GM10847 (cell line): ENCODE measurements around the gene KIF26B.

Experiments
- POLR2A ChIP-seq: IDR thresholded peaks from 2 replicates; pipeline ENCODE4 v1.6.1; 2011; ENCODE audit not compliant: insufficient read length; ENCODE audit errors: extremely low read depth

KIF26B gene

DNA sequence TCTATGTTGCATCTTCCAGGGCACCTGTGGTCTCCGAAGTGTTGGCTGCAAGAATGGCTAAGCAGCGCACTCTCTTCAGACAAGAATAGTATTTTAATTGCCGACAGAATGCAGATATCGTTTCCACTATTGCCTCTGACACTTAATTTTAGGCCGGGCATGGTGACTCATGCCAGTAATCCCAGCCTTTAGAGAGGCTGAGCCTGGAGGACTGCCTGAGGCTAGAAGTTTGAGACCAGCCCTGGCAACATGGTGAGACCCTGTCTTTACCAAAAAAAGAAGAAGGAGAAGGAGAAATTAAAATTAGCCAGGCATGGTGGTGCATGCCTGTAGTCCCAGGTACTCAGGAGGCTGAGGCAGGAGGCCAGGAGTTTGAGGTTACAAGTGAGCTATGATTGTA lies 306.9 kb downstream of the KIF26B start:
- TF ChIP-seq POLR2A: no peak

DNA sequence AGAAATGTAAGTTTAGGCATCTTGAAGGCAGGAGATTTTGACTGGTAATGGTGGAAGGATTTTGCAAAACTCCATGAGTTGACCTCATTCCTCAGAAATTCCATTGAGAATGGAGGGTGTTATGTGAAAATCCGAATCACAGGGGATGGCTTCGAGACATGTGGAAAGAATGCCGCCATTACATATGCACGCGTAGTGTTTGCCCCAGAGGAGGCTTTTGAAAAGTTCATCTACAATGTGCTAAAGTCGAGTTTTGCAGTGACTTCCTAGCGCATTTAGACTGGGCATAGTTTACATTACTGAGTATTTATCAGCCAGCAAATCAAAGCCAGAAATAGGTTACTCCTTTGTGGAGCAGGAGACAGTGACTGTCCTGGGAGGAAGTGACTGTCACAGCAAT lies 307.4 kb downstream of the KIF26B start:
- no peak for TF ChIP-seq POLR2A

DNA sequence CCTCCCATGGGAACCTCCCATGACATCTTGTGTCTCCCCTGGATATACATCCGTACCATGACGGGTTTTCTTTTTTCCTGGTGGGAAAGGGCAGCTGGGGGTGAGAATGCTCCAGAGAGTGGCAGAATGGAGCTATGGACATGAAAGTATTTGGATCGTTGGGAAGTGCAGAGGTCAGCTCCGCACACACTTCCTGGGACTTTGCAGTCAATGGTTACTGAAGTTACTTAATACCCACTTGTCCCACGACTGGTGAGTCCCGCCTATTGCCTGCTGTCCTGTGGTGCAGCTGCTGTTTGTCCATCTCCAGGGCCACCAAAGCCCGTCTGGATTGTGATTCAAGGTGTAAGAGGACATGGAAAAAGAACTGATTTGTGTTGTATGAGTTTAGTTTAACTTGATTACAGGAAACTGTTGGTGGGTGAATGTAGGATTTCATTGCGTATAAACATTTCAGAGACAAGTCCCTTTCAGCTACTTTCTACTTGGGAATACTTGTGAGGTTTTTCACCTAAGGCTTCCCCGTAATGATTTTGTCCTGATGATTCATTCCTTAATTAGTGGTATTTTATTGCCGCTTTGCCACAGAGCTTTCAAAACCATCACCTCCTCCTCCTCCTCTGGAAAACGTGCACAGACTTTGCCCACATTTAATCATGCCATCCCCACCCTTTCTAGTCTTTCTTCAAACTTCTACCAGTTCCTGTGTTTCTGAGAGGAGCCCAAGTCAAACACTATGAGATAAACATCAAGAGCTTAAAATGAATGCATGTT lies 308.8 kb downstream of the KIF26B start:
- no peak for TF ChIP-seq POLR2A

DNA sequence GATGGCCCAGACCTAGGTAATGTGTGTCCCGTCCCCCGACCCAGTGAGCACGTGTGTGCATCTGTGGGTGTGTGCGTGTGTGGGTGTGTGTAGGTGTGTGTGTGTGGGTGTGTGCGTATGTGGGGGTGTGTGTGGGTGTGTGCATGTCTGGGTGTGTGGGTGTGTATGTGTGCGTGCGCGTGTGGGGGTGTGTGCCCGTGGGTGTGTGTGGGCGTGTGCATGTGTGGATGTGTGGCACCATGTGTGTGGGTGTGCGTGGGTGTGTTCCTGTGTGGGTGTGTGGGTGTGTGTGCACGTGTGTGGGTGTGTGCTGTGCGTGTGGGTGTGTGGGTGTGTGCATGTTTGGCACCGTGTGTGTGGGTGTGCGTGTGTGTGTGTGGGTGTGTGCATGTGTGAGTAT lies 309.5 kb downstream of the KIF26B start:
- TF ChIP-seq POLR2A: no peak

DNA sequence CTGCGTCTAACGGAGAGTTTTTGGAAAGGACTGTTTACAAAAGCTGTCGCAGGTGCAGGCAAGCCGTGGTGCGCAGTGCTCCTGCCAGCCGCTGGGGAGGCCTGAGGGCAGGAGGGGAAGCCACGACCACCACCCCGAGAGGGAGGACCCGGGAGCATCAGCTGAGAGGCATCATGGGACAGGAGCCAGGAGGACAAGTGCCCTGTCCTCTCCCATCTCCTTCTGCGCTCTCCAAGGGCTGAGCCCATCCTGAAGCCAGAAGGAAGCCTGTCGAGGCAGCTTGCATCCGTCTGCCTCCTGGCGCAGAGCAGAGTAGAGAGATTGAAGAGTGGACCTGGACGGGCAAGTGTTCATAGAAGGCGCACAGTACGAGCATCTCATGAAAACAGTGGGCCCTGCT lies 310.9 kb downstream of the KIF26B start:
- no peak for TF ChIP-seq POLR2A

DNA sequence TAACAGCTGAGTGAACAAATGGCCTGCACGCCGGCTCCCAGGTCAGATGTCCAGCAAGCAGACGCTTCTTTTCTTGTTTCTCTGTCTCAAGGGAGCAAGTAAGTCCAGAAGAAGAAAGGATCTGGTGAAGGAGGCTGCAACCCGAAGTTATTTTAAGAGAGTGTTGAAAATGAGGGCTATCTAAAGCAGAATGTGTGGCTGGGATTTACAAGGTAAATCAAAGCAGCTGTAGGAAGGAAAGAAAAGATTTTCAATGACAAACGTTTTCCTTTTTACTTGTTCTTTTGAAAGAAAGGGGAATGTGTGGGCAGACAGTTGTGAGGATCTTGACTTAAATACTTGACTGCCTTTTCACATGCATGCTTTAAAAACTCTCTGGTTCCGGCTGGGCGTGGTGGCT lies 311.5 kb downstream of the KIF26B start:
- no peak for TF ChIP-seq POLR2A

DNA sequence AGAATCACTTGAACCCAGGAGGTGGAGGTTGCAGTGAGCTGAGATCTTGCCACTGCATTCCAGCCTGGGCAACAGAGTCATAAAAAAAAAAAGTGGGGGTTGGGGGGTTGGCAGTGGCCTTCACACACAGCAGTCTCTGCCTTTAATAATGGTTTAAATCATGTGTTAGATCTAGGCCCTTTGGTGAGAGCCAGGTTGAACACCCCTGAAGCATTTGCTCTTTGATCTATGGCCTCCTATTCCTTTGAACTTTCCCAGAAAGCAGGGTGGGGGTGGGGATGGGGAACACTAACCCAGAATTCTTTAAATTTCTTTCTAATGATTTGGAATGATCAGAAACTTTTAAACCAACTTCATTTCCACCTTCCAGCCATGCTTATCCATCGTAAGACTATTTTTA lies 313.0 kb downstream of the KIF26B start:
- TF ChIP-seq POLR2A: no peak

DNA sequence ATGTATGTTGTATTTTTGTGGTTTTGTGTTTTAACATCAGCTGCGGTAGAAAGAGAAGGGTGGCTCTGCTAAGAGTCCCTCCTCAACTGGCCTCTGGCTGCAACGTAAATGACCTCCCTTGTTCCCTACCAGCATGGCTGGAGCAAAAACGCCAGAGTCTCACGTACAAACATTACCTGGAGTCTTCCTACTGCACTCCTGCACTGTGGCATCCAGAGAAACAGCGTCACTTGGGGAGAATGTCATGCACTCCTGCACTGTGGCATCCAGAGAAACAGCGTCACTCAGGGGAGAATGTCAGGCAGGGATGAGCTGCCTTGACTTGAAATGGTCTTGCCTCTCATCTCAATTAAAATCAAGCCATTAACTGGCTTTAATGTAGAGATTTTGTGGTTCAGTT lies 314.2 kb downstream of the KIF26B start:
- TF ChIP-seq POLR2A: no peak

DNA sequence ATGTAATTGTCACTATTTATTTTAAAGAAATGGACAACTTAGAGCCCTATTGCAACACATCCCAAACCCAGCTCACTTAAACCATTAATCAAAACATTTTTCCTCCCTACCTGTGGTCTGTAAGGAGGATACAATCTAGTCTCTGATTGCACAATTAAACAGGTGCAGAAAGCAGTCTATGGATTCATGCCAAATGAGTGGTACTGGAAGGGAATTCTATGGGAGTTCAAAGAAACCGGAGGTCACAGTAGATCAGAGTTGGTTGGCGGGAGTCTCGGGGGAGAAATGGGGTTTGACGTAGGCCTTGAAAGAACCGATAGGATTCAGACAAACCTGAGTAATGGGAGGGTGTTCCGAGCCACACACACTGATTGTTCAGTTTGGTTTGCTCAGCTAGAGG lies 314.9 kb downstream of the KIF26B start:
- no peak for TF ChIP-seq POLR2A

DNA sequence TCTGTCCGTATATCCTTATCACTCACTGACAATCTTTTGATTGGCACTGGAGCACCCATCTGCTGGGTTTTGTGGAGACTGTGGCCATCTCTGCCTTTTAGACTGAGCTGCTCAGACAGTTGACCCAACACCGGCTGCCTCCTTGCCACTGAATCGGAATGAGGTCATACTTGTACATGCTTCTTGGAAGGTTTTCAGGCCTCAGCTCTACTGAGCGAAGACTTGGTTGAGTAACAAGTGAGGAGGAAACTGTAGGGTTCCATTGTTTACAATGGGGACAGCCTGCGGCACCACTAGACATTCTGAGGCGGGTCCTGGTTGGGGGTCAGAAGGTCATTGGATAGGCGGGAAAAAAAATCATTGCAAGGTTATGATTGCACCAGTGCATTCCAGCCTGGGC lies 320.3 kb downstream of the KIF26B start:
- TF ChIP-seq POLR2A: no peak

DNA sequence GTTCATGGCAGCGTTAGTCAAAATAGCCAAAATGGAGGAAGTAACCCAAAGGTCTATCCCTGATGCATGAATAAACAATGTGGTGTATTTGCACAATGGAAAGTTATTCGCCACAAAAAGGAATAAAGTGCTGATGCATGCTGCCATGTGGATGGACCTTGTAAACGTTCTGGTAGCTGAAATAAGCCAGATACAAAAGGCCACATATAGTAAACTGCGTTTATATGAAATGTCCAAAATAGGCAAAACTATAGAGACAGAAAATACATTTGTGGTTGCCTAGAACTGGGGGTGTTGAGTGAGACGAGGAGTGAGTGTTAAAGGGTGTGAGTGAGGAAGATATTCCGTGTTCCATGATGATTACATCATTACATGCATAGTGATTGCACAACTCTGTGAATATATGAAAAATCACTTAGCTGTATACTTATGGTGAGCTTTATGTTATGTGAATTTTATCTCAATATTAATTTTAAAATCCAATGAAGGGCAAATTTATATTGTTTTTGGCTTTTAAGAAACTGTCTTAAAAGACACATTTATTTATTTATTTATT lies 321.3 kb downstream of the KIF26B start:
- no peak for TF ChIP-seq POLR2A

DNA sequence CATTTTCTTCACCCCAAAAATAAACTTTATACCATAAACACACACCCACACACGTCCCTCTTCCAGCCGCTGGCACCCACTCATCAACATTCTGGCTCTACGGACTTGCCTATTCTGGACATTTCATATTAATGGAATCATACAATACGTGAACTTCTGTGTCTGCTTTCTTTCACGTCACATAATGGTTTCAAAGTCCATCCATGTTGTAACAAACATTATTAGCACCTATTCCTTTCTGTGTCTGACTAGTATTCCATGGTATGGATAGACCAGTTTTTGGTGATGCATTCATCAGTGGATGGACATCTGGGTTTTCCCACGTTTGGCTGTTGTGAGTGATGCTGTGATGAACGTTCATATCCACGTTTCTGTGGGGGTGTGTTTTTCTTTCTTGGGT lies 323.2 kb downstream of the KIF26B start:
- TF ChIP-seq POLR2A: no peak

DNA sequence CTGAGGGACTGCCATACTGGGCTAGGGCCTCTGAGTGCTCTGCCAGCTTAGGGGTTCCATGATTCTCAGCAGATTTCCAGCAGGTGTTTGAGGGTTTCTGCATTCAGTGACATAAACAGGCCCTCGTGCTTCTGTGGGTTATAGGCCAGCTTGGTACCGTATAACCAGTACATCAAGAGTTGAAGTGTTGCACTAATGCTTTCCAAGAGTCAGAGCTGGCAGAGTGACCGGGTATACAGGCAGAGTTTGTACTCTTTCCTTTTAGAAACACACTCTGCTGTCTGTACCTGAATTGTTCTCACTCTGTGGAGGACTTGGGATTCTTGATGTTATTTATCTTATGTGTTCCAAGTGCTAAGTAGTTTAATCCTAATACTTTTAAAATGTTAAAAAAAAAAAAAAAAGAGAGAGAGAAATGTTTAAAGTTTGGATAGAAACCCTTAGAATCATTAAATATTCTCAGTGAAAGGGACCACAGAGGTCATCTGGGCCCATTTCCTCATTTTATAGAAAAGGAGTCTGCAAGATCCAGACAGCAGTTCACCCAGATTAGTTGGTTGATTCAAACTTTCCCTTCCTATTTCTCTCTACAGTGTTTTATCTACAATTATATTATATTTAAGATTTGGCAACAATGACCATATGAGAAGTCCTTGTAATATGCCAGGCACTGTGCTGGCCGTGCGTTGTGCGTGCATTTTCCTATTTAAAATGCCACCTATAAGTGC lies 325.8 kb downstream of the KIF26B start:
- TF ChIP-seq POLR2A: no peak

DNA sequence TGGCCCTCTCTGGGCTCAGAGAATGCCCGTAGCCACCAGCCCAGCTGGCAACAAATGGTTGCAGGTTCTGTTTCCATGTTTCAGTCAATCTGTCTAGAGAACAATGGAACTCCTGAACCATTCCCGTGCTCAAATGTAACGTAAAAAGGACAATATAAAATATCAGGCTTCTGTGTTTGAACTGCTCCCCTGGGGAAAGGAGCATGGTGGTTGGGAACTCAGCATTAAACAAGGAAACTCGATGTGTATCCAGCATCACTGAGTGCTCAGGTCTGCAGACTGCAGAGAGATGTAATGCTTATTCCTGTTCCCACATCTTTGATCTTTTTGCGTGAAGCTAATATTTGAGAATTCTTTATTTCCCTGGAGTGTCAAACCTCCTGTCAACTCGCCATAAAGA lies 326.5 kb downstream of the KIF26B start:
- TF ChIP-seq POLR2A: no peak

DNA sequence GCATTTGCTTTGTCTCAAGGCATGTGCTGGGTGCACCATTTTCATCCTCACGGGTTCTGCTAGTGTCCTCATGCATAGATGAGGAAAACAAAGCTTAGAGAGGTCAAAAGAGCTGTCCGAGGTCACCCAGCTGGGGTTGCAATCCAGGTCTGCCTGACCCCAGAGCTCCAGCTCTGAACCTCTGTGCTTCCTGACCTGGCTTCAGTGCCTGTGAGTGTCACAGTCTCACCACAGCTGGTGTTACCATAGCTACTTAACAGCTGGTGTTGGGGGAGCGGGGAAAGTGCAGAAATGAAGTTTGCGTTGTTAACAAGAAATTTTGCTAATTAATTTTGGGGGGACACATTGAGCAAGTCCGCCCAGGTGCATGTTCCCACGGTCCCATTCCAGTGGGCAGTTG lies 328.5 kb downstream of the KIF26B start:
- no peak for TF ChIP-seq POLR2A

DNA sequence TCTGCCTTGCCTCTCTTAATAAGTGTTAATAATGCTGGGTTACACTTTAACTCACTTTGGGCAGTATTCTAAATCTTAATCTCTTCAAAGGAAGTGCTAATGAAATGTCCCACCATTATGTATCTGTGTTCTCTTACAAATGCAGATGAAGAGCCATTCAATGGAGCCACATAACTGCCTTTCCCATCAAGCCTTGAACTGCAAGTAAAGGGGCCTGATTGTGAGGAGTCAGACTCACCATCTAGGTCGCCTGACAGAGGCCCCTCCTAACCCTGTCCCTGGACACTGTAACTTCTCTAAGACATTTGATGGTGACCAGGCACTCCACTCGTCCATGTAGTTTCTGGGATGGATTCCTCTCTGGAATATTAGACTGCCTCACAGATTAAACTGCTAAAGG lies 329.4 kb downstream of the KIF26B start:
- no peak for TF ChIP-seq POLR2A
